SK-N-SH treated with all-trans-retinoic acid at 6 μM for 48 hours (cell line): ENCODE measurements around the gene HERC2.

Source experiments
- CSRNP3 ChIP-seq: fragments of 250-450 bp; sonication (Bioruptor Pico); IDR thresholded peaks from 2 replicates; pipeline ENCODE4 v1.5.1; 2021; ENCODE audit warnings: mild to moderate bottlenecking, moderate library complexity
- TOX ChIP-seq: fragments of 250-450 bp; sonication (Bioruptor Pico); IDR thresholded peaks from 2 replicates; pipeline ENCODE4 v1.8.0; 2021; ENCODE audit warnings: mild to moderate bottlenecking, moderate library complexity, borderline replicate concordance
- TSHZ2 ChIP-seq: fragments of 250-450 bp; sonication (Bioruptor Pico); IDR thresholded peaks from 2 replicates; pipeline ENCODE4 v1.5.0; 2020; ENCODE audit warnings: mild to moderate bottlenecking, moderate library complexity

- no peak for TF ChIP-seq CSRNP3
- no peak for TF ChIP-seq TSHZ2 (CRISPR knock-in tag)
- TF ChIP-seq TOX (CRISPR knock-in tag) = no peak
These were observed 189.3 kb downstream of the HERC2 start for GRCh38 chr15:28132524-28133275.
